Adrenal gland (tissue), 12 donors: Measurements from ENCODE around the gene BLVRB. TPM values are rescaled to one million over a fixed set of nuclear protein-coding genes. Genes with fewer than 3 reads are reported as not detected.

Experiments
- DNase-seq, 7 donors: peaks; one replicate each; pipeline ENCODE4 v3.0.0-alpha.2; 2019 to 2020
- H3K27ac ChIP-seq, 5 donors: fragments of 200-600 bp; sonication (generic) in 4 of 5; 1 replicate in 3 of 5; 2 replicates in 2 of 5; pipeline versions ENCODE4 v1.5.1 to v1.8.0; 2016 to 2020; ENCODE audit warnings: mild to moderate bottlenecking in 1 of 5
- H3K27me3 ChIP-seq: fragments of 200-600 bp; 2 replicates; pipeline ENCODE4 v1.8.0; 2021
- H3K36me3 ChIP-seq, 2 donors: fragments of 200-600 bp; replicated peaks in 1 of 2; 1 replicate in 1 of 2; 2 replicates in 1 of 2; pipeline versions ENCODE4 v1.5.1 to v1.8.0; 2018 to 2022
- H3K4me1 ChIP-seq, 2 donors: fragments of 200-600 bp; replicated peaks in 1 of 2; 1 replicate in 1 of 2; 2 replicates in 1 of 2; pipeline versions ENCODE4 v1.5.1 to v1.8.0; 2018 to 2021
- H3K4me3 ChIP-seq, 4 donors: fragments of 200-600 bp; sonication (generic) in 3 of 4; one replicate each; pipeline ENCODE4 v1.5.1; 2016 to 2018
- H3K9me3 ChIP-seq, 3 donors: fragments of 200-600 bp; sonication (generic) in 1 of 3; replicated peaks in 1 of 3; 1 replicate in 2 of 3; 2 replicates in 1 of 3; pipeline versions ENCODE4 v1.5.1 to v1.8.0; 2016 to 2021
- CTCF ChIP-seq, 6 experiments: fragments of 450-650 bp in 4 of 6; fragments of 200-600 bp in 2 of 6; sonication (generic) in 1 of 6; IDR thresholded peaks; 1 replicate in 5 of 6; 2 replicates in 1 of 6; pipeline versions ENCODE4 v1.5.1 to v1.8.0; 2016 to 2021; ENCODE audit warnings: antibody characterized with exemption in 6 of 6, mild to moderate bottlenecking in 2 of 6, moderate library complexity in 1 of 6
- POLR2A ChIP-seq, 2 donors: fragments of 450-650 bp; IDR thresholded peaks; one replicate each; pipeline ENCODE4 v1.6.1; 2017; ENCODE audit warnings: antibody characterized with exemption in 2 of 2, mild to moderate bottlenecking in 2 of 2, moderate library complexity in 1 of 2
- WGBS, 4 donors: extraction: QIAGEN DNeasy Blood & Tissue Kit in 2 of 4; methylation state at CpG; one replicate each; pipeline versions ENCODE4 v1.1.5 to v1.1.7; 2013 to 2017; 5-methylcytosine and 5-hydroxymethylcytosine counted together
- intact Hi-C, 2 donors: fragments of 100-400 bp; cut with DNase I; formaldehyde crosslinking; loops; one replicate each; pipeline versions ENCODE4 v1.14.1 to v1.15.0; 2022 to 2023
- polyA plus RNA-seq, 3 donors: library from polyadenylated mRNA; stranded (reverse); fragments of 200-250 nt in 2 of 3; fragments of 350-450 nt in 1 of 3; fragmentation: Illumina TruSeq in 1 of 3; extraction: RNeasy Lipid Tissue Mini Kit (QIAGEN cat#74804) in 1 of 3; gene quantifications; one replicate each; pipeline ENCODE4 v1.2.3, GENCODE V29; 2013 to 2014
- total RNA-seq, 9 donors: library from RNA; depleted of rRNA in 4 of 9; stranded (reverse); fragments of >200 nt in 4 of 9; fragments of 120-200 nt in 1 of 9; fragmentation: NEBNext Ultra II Directional in 1 of 9; extraction: Animal tissue kit (Norgen Biotek cat#: 25700) in 1 of 9; gene quantifications; one replicate each; pipeline versions ENCODE4 v1.1.0 to v1.2.4, GENCODE V29; 2013 to 2023
- donor health status: healthy with polysubstance abuse.
- donor health status: Bipolar disorder and iron deficiency.
- donor health status: DM: yes; HTN: yes; CAD: no.
- donor health status: DM: no; HTN: no; CAD: no.
- donor health status: DM: no; HTN: no; CAD: no.
- donor health status: DM: yes; HTN: yes; CAD: no.

The BLVRB gene
- total and polyA plus RNA-seq, 12 donors: 53.8 to 303 (median 123) TPM

- WGBS, 4 donors: 86 to 91% (median 88%) methylated on average over 8 of the region's 8 CpGs
Observed at GRCh38 chr19:40508739-40509260, 43.3 kb upstream of the BLVRB start.

GRCh38 chr19:40507892-40508291, 42.3 kb upstream of the BLVRB start:
- H3K36me3 ChIP-seq: no peaks in the 10 kb centered on the region
- intact Hi-C loops: no loop called here
- H3K27ac ChIP-seq: no peak overlapping the region
- peaks cover 8% of the 10 kb centered on the region for H3K27me3 ChIP-seq
- 51 to 74% (median 63%) methylated on average over 2 of the region's 2 CpGs for WGBS, 4 donors
- H3K4me1 ChIP-seq: peaks cover 0 to 7% of the 10 kb centered on the region in 2 donors
- no peaks in the 10 kb centered on the region for H3K9me3 ChIP-seq
- TF ChIP-seq CTCF (IDR thresholded peaks at IDR 0.05) (no peak), POLR2A (IDR thresholded peaks at IDR 0.05) (no peak)
- DNase-seq: no peak
- H3K4me3 ChIP-seq: no peak overlapping the region

More at GRCh38 chr19:40508739-40509260, 43.3 kb upstream of the BLVRB start:
- intact Hi-C loops: no loop called here
- Histone ChIP-seq H3K27me3 (peaks cover 13% of the 10 kb centered on the region), H3K9me3 (no peaks in the 10 kb centered on the region), H3K4me1 (peaks cover 0 to 7% of the 10 kb centered on the region in 2 donors), H3K4me3 (no peak overlapping the region), H3K36me3 (no peaks in the 10 kb centered on the region), H3K27ac (no peak overlapping the region)
- DNase-seq: no peak
- TF ChIP-seq CTCF (IDR thresholded peaks at IDR 0.05): no peak
- TF ChIP-seq POLR2A (IDR thresholded peaks at IDR 0.05): no peak

GRCh38 chr19:40506099-40506498, 40.6 kb upstream of the BLVRB start:
- no peaks in the 10 kb centered on the region for H3K27me3 ChIP-seq
- intact Hi-C loops: no loop called here
- H3K4me3 ChIP-seq: no peak overlapping the region
- no peaks in the 10 kb centered on the region for H3K36me3 ChIP-seq
- no peak overlapping the region for H3K27ac ChIP-seq
- no peak for DNase-seq
- TF ChIP-seq POLR2A (IDR thresholded peaks at IDR 0.05) (no peak), CTCF (IDR thresholded peaks at IDR 0.05) (no peak)
- 75 to 82% (median 81%) methylated on average over 8 to 9 of the region's 9 CpGs for WGBS, 4 donors
- no peaks in the 10 kb centered on the region for H3K4me1 ChIP-seq
- no peaks in the 10 kb centered on the region for H3K9me3 ChIP-seq

GRCh38 chr19:40503320-40503695, 37.8 kb upstream of the BLVRB start:
- H3K9me3 ChIP-seq: no peaks in the 10 kb centered on the region
- intact Hi-C loops: no loop called here
- no peak for DNase-seq
- TF ChIP-seq CTCF (IDR thresholded peaks at IDR 0.05): no peak
- TF ChIP-seq POLR2A (IDR thresholded peaks at IDR 0.05): no peak
- no peaks in the 10 kb centered on the region for H3K36me3 ChIP-seq
- no peaks in the 10 kb centered on the region for H3K27me3 ChIP-seq
- no peak overlapping the region for H3K4me3 ChIP-seq
- no peaks in the 10 kb centered on the region for H3K4me1 ChIP-seq
- 45 to 89% (median 66%) methylated on average over 1 of the region's 1 CpG for WGBS, 4 donors
- H3K27ac ChIP-seq: no peak overlapping the region
